T-helper 9 cell (primary cell): Measurements from ENCODE around the gene KDM4F.

Experiments used
- DNase-seq: peaks from one replicate; pipeline ENCODE4 v3.0.0-alpha.2; 2020

Gene KDM4F

DNA sequence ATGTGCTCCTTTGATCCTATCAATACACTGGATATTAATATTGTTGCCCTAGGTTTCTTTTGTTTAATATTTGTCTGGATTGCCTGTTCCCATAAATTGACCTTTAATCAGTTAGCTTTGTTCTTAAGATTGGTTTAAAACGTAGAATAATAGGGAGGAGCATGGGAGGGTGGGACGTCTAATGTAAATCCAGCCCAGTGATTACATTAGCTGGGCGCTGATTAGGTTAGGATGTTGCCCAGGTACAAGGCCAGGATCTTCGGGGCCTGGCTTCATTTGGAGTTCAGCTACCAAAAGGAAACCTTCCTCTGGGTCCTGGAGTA is 17.5 kb downstream of the KDM4F start, which contains the start of gene SRSF8:
Gene SRSF8 (plus strand): TSS at position 204 of the 323 bp plus-strand sequence. CDS start 308 bp downstream, outside the sequence.
- no peak for DNase-seq

DNA sequence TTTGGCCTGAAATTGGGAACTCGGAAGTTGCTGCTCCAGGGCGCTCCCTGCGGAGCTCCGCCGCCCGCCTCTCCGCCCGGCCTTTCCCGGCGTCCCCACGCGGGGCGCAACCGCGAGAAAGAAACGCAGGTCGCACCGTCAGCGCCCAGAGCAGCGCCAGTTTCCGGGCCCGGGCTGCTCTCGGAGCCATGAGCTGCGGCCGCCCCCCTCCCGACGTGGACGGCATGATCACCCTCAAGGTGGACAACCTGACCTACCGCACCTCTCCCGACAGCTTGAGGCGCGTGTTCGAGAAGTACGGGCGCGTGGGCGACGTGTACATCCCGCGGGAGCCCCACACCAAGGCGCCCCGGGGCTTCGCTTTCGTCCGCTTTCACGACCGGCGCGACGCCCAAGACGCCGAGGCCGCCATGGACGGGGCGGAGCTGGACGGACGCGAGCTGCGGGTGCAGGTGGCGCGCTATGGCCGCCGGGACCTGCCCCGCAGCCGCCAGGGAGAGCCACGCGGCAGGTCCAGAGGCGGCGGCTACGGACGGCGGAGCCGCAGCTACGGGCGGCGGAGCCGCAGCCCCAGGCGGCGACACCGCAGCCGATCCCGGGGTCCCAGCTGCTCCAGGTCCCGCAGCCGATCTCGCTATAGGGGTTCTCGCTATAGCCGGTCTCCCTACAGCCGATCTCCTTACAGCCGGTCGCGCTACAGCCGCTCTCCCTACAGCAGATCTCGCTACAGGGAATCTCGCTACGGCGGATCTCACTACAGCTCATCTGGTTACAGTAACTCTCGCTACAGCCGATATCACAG is 18.0 kb downstream of the KDM4F start:
- peak; percentile 65 for DNase-seq

DNA sequence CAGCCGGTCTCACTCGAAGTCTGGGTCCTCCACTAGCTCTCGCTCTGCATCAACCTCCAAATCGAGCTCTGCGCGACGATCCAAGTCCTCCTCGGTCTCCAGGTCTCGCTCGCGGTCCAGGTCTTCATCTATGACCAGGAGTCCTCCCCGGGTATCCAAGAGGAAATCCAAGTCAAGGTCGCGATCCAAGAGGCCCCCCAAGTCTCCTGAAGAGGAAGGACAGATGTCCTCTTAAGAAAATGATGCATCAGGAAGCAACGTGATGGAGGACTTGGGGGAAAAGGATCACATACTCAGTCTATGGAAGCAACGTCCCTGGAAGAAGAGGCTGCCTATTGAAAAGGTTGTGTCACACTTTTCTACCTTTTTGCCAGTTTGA is 18.6 kb downstream of the KDM4F start:
- peak; percentile 11 for DNase-seq

DNA sequence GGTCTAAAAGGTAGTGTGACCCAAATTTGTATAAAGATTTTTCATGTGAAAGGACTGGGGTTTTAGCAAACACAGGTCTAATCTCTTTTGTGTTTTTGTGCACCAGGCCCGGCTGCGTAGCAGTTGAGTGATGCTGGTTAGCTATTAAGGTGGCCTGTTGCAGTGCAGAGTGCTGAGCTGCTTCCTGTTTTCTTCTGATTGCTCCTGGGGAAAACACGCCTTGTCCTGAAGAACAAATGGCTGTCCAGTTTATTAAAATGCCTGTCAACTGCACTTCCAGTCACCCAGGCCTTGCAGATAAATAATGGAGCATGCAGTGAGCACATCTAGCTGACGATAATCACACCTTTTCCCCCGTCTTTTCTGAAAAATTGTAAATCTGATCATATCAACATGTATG is 19.3 kb downstream of the KDM4F start:
- peak; percentile 52 for DNase-seq

DNA sequence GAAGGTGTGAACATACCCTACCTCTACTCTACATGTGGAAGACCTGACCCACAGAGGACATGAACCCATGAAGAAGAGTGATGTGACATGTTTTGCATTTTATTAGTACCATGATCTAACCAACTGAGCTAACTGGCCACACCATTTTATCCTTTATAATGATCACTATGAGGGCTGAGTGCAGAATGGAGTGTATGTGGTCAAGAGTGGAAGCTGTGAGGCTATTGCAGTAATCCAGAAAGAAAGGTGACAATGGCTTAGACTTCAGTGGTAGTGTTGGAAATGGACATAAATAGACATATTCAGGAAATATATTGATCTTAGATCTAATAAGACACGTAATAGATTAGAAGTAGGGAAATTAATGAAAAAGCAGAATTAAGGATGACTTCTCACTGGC is 21.2 kb downstream of the KDM4F start:
- DNase-seq: no peak

DNA sequence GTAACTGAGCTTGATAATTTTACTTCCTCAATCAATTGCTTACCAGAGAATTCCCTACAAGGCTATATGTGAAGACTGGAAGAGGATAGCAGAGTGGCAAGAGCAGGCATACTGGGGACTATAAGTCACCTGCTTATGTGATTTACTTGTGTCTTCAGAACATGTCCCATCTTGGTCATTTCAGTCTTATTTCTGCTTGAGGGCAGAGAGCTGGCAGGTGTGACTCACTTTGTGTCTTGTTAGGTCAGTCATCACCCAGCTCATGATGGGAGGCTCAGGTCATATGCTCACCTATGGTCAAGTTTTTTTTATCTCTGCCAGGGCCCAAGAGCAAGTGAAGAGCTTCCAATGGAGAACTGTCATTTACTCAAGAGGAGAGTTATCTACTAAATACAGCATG is 23.7 kb downstream of the KDM4F start:
- no peak for DNase-seq

DNA sequence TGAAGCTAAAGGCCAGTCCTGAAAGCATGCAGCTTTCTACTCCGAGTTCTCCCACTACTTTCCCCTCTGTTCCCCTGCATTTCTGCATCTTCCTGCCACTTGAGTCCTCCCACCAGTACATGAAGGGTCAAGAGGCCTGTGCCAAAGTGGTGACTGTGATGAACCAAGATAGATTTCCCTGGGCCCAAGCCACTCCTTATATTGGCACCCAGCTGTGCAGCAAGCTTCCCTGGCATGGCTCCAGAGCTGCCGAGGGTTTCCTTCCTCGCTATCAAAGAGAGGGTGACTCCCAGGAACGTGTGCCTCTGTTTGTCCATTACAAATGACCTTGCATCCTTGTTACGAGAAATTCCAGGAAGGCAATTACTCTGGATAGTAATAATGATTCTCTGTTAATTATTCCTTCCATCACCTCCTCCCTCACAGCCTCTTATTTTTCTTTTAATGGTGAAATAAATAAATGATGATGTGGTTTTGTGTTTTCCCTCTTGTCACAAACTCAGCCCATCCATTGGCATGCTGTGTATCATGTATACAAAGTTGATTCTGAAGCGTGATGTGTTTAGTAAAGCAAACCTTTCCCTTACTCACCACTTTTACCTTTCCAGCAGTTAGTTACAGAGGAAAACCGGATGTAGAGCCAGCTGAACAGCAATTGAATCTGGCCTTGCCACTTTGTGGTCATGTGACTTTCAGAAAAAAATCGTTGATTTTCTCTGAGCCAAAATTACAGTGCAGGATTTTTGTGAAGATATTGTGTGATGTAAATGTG is 25.8 kb downstream of the KDM4F start:
- no peak for DNase-seq

DNA sequence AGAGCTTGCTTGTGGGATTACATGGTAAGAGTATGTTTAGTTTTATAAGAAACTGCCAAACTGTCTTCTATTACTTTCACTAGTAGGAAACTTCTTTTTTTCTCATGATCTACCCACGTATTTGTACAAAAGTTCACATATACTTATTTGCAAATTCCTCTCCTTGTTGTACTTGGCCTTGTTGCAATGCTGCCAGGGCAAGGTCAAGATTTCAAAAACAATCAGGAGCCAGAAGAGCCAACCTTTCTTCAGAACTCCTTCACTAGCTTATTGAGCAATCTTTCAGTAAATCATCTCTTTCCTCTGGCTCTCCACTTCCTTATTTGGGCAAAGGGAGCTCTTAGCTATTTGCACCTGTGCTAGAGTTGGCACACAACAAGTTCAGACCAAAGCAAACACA is 27.2 kb downstream of the KDM4F start:
- no peak for DNase-seq

DNA sequence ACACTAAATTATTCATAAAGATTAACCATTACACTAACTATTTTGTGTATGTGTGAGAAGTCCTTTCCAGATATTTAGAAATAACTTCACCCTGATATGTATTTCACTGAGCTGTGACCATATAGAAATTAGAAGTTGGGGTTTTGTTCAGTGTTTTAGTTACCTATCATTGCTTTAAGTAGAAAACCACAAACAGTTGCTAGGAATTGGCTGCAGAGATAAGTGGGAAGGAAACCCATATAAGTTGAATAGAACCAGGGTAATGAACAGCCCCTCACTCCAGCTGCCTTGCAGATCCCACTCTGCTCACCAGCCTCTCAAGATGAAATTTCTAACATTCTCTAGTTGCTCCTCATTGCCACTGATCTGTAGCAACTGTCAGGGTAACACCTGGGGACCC is 27.8 kb downstream of the KDM4F start:
- no peak for DNase-seq

DNA sequence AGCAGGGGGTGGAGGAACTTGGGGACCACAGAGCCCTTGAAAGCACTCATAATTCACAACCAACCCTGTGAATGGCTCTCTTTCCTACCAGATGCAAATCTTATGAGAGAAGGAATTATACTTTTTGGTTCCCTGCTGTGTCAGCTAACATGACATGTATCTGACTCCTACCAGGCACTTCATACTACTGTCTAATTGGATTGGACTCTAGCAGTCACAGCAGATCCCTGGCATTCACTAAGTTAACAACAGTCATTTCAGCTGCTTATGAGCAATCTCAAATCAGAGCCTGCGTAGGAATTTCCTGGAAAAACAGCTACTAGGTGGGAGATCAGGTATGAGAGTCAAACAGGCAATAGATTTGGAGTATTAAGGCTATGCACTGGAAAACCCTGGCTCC is 29.3 kb downstream of the KDM4F start:
- DNase-seq: no peak

DNA sequence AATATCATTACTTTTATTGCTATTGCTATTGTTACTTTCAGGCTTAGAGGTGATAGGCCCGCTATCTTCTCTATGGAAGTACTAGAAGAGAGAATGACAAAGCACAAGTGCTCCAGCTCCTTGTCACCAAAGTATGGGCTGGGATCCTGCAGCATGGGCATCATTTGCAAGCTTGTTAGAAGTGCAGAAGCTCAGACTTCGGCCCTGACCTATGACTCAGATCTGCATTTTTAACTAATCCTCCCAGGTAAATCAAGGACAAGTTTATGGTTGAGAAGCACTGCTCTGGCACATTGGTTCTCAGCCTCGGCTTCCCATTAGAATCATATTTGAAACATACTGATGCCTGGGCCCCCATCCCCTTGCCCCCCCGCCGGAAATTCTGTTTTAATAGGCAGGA is 31.8 kb downstream of the KDM4F start:
- no peak for DNase-seq

DNA sequence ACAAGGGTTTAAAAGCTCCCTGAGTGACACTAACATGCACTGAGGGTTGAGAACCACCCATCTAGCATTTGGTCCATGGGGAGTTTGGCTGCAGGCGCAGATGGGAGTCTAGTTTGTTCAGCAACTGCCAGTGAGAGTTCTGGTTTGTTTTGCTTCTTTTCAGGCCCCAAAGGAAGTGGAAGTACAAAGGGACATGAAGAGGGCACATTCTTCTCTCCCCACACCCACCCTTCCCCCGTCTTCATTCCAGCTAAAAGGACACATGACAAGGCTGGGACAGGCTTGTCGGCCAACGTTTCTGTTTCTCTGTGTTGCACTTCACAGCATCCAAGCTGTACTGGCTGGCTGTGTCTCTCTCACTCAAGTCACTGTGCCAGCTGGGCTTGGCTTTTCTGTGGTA is 32.2 kb downstream of the KDM4F start:
- DNase-seq: no peak

DNA sequence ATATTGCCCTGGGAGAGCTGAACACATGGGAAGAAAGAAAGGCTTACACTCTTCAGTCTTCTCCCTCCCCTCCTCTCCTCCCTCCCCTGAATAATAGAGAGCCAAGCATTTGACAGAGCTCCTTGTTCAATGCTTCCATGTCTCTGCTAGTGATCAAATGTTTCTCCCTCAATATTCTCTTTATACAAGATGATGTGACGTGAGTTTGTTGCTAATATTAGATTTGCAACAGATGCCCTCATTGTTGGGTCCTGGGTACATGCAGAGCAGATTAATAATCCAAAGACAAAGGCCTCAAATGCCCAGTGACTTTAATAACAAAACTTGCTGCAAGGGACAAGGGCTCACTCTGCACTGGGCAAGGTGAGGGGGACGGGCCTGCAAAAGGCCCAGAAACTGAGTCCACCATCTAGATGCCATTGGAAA is 33.4 kb downstream of the KDM4F start:
- DNase-seq: no peak

DNA sequence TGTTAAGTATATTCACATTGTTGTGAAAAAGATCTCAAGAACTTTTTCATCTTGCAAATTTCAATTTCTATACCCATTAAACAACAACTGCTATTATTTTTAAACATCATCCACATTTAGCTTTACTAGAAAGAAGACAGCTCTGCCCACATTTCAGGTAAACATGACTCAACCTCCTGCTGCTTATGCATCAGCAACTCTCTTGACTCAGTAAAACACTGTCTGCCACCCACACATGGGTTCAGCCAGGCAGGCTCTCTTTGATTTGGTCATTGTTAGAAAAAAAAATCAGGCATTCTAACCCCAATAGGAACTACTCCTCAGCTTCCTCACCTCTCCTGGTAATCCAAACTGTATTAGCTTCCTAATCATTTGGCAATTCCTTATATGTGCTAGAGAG is 35.3 kb downstream of the KDM4F start:
- no peak for DNase-seq

DNA sequence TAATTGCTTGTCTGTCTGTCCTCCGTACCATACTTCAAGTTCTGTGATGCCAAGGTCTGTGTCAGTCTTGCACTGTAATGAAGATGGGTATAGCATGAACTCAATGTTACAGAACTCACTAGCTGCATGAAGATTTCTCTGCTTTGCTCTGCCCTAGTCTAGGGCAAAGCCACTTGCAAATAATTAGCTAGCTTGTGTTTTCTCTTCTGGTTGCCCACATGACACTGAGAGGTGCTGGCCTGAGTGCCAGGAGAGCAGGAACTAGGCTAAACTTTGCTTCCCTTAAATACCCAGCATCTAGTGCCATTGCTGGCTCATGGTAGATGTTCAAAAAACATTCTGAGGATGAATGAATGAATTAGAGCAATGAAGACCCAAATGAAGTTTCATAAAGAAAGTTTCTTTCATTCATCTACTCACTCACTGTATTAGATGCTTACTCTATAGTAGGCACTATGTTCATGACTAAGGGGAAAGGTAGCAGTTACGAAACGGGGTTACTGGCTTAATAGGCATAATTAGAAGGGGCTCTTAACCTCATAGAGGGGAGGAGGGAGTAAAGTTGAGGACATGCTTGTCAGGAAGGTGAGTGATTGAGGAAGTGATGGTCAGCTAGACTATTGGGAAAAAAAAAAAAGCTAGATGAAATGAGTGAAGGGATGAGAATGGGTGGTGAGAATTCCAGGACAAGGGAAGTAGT is 36.0 kb downstream of the KDM4F start:
- DNase-seq: no peak

DNA sequence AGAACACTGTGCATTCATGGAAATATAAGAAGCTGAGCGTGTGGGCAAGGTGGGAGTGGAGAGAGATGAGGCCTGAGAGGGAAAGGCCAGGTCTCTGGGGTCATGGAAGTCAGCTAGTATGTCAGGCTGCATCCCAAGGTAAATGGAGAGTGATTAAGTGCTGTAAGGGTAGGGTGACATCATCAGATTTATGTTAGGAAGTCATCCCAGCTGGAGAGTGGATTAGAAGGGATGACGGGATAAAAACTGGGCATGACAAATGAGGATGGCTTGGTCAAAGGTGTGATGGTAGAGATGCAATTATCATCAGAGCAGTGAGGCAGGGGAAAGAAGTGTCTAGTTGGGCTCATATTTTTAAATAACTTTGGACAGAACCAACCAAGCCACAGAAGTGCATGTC is 36.9 kb downstream of the KDM4F start:
- no peak for DNase-seq

DNA sequence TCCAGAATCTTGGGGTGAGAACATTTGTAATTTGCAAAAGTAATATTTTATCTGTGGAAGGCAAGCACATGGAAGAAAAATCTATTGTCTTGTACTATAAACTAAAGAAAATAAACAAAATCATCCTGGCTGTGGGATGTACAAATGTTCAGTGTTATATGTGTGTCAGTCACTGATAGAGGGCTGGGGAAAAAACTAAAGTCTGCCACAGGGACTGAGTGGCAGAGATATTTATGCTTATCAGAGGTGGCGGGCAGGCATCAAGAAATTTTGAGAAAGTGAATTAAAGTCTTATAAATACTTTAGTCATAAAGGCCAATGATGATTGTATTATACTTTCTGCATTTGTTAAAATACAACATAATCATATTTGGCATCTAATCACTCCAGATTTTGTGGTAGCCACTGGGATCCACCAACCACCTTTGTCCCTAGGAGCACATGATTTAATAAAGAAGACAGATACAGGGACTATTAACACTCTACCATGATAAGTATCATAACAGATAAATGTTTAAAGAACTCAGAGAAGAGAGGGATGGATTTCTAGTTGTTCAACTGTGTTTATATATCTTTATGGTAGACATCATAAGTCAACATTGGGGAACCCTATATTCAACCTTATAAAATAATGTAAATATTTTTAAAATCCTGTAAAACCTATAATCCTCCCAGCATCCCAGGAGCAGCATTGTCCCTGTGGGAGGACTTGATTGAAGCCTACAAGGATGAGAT is 37.8 kb downstream of the KDM4F start:
- no peak for DNase-seq

DNA sequence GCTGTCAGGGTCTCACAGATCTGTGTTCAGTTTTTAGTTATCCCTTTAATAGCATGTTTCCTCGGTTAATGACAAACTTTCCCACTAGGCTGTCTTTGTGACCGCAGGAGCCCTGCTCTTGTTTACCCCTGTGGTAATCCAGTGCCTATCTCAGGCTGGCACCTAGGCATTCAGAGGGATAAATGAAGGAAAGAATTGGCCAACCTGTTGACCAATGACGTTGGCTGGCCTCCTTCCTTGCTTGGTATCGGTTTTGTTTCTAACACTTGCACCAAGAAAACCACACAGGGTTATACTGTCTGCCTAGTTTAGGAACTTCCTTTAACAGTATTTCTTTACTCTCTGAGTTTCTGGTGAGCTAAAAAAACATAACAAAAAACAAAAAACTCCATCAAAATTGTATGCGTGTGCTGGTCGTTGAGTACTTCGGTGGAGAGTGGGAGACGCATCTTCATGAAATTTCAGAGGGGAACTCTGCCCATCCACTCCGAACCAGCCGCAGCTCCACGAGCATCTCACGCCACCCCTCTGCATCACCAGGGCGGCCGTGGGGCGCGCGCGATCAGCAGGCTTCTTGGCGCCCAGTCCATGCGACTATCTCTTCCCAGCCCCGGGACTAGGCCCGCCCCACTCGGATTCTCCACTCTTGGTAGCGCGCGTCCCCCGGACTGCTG is 39.9 kb downstream of the KDM4F start:
- DNase-seq: no peak

DNA sequence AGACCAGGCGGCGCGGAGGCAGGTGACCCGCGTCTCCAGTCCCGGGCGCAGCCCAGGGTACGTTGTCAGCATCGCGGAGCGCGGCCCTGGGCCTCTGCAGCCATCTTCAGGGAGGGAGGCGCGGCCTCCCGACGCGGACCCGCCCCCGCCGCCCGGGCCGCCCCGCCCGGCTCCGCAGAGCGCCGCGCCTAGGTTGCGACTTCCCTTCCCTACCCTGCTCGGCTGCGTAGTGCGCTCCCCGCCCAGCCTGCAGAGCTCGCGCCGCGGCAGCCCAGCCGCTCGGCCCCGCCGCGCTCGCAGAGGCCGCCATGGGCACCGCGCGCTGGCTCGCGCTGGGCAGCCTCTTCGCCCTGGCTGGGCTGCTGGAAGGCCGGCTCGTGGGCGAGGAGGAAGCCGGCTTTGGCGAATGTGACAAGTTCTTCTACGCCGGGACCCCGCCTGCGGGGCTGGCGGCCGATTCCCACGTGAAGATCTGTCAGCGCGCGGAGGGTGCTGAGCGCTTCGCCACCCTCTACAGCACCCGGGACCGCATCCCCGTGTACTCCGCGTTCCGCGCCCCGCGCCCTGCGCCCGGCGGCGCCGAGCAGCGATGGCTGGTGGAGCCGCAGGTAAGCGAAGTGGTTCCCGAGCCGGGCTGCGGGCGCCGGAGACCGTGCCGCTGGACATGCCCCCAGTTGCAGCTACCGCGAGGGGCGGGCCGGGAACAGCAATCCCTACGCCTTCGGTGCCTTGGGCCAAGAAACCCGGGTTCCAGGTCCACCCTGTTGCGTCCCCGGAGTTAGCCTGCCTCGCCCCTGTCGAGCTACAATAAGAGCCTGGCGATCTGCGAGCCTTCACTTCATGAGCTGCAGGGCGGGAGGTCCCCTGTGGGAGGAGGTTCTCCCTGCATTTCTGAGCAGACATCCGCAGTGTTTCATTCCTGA is 40.7 kb downstream of the KDM4F start, which contains the start of gene ENDOD1:
Gene ENDOD1 (plus strand): TSS at position 227 of the 923 bp plus-strand sequence. CDS start 82 bp downstream, at position 309.
- DNase-seq: peak; percentile 75

DNA sequence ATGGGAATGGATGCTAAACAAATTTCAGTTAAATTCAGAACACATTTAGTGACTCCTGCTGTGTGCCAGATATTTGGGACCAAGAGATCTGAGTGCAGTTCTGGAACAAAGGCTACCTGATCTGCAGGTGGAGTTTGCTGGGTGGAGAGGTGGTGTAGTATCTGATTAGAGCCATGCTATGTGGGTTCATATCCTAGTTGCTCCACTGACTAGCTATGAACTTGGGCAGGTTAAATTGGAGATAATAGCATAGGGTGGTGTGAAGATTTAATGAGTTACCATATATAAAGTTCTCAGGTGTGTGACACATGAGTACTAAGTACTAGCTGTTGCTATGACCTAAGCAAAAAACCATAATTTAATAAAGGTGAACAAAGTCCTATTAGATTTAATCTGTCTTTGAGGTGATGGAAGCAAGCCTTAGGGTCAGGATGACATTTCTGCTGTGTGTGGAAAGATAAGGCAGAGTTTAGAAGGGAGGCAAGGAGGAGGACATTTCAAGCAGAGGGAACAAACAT is 42.5 kb downstream of the KDM4F start:
- DNase-seq: no peak
